Mesothelial cell of epicardium (in vitro differentiated cells): ENCODE measurements around the gene C11orf86. TPM values are rescaled to one million over a fixed set of nuclear protein-coding genes. Genes with fewer than 3 reads are reported as not detected.
A peak's percentile ranks its signal among the peaks of the same experiment; 100 is the strongest.
"Not testable (repeated sequence)": the region's sequence is repeated elsewhere in the genome, so short reads cannot be mapped to it uniquely, and the experiment has no call there.

Experiments
- DNase-seq, 2 experiments: peaks; one replicate each; pipeline ENCODE4 v3.0.0; 2021; ENCODE audit warnings: low spot score in 2 of 2; ENCODE audit not compliant: unreplicated experiment in 2 of 2
- H3K27ac Mint-ChIP-seq: 2 replicates; pipeline ENCODE4 v1.8.0; 2021; ENCODE audit warnings: mixed read lengths
- H3K27me3 Mint-ChIP-seq: 2 replicates; pipeline ENCODE4 v1.8.0; 2021; ENCODE audit warnings: low read depth, mixed read lengths
- H3K36me3 Mint-ChIP-seq: 2 replicates; pipeline ENCODE4 v1.8.0; 2021; ENCODE audit warnings: mixed read lengths
- H3K4me1 Mint-ChIP-seq: 2 replicates; pipeline ENCODE4 v1.8.0; 2021; ENCODE audit warnings: mixed read lengths
- H3K4me3 Mint-ChIP-seq: 2 replicates; pipeline ENCODE4 v1.8.0; 2021; ENCODE audit warnings: mild to moderate bottlenecking, moderate library complexity, mixed read lengths
- H3K9me3 Mint-ChIP-seq: 2 replicates; pipeline ENCODE4 v1.8.0; 2021; ENCODE audit warnings: mixed read lengths
- CTCF ChIP-seq: fragments of 200-600 bp; sonication (generic); IDR thresholded peaks from one replicate; pipeline ENCODE4 v1.5.0; 2021; ENCODE audit warnings: antibody characterized with exemption; ENCODE audit not compliant: unreplicated experiment
- total RNA-seq: library from RNA; stranded (reverse); gene quantifications from 3 replicates; pipeline ENCODE4 v1.2.1, GENCODE V29; 2021

The C11orf86 gene
- total RNA-seq, 1 donor from 2014 or later: not detected

GRCh38 chr11:66987158-66987620, 12.1 kb downstream of the C11orf86 start:
- Mint-ChIP-seq H3K9me3 (no peaks in the 10 kb centered on the region), H3K4me1 (peaks cover 2% of the 10 kb centered on the region), H3K36me3 (no peaks in the 10 kb centered on the region), H3K4me3 (no peak overlapping the region), H3K27me3 (peaks cover 2% of the 10 kb centered on the region), H3K27ac (no peak overlapping the region)
- TF ChIP-seq CTCF: no peak
- DNase-seq: no peak

- no peaks in the 10 kb centered on the region for H3K4me1 Mint-ChIP-seq
- H3K27me3 Mint-ChIP-seq: peaks cover 2% of the 10 kb centered on the region
- no peak overlapping the region for H3K4me3 Mint-ChIP-seq
- no peaks in the 10 kb centered on the region for H3K9me3 Mint-ChIP-seq
- no peak for TF ChIP-seq CTCF
- H3K27ac Mint-ChIP-seq: no peak overlapping the region
- no peaks in the 10 kb centered on the region for H3K36me3 Mint-ChIP-seq
- DNase-seq: no peak
Observed at GRCh38 chr11:66987924-66988637, 13.0 kb downstream of the C11orf86 start.

GRCh38 chr11:66988741-66989140, 13.6 kb downstream of the C11orf86 start:
- H3K4me3 Mint-ChIP-seq, H3K9me3 Mint-ChIP-seq: not testable (repeated sequence)

DNA sequence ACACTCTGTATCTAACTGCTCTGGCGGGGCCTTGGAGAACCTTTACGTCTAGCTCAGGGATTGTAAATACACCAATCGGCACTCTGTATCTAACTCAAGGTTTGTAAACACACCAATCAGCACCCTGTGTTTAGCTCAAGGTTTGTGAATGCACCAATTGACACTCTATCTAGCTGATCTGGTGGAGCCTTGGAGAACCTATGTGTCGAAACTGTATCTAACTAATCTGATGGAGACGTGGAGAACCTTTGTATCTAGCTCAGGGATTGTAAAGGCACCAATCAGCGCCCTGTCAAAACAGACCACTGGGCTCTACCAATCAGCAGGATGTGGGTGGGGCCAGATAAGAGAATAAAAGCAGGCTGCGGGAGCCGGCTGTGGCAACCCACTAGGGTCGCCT, 14.3 kb downstream of the C11orf86 start:
- not testable (repeated sequence) for H3K9me3 Mint-ChIP-seq, H3K4me1 Mint-ChIP-seq, DNase-seq, H3K27me3 Mint-ChIP-seq, H3K4me3 Mint-ChIP-seq, H3K27ac Mint-ChIP-seq, H3K36me3 Mint-ChIP-seq

More at GRCh38 chr11:66988741-66989140, 13.6 kb downstream of the C11orf86 start:
- H3K27ac Mint-ChIP-seq, H3K36me3 Mint-ChIP-seq, H3K4me1 Mint-ChIP-seq, H3K27me3 Mint-ChIP-seq, DNase-seq: not testable (repeated sequence)

- Mint-ChIP-seq H3K27ac (no peak overlapping the region), H3K9me3 (no peaks in the 10 kb centered on the region), H3K36me3 (no peaks in the 10 kb centered on the region), H3K4me3 (no peak overlapping the region), H3K27me3 (peaks cover 2% of the 10 kb centered on the region), H3K4me1 (peaks cover 4% of the 10 kb centered on the region)
- no peak for TF ChIP-seq CTCF
- no peak for DNase-seq
Observed at GRCh38 chr11:66992041-66992440, 16.9 kb downstream of the C11orf86 start.

GRCh38 chr11:66996609-66997273, 21.6 kb downstream of the C11orf86 start:
- H3K36me3 Mint-ChIP-seq: no peaks in the 10 kb centered on the region
- H3K27me3 Mint-ChIP-seq: peaks cover 2% of the 10 kb centered on the region
- TF ChIP-seq CTCF: no peak
- H3K27ac Mint-ChIP-seq: peak overlapping the region; percentile 60
- H3K9me3 Mint-ChIP-seq: no peaks in the 10 kb centered on the region
- peaks cover 5% of the 10 kb centered on the region for H3K4me1 Mint-ChIP-seq
- H3K4me3 Mint-ChIP-seq: no peak overlapping the region
- DNase-seq: no peak
